Esophagus (tissue), 2 donors: Measurements from ENCODE around the gene BCL10. TPM values are rescaled to one million over a fixed set of nuclear protein-coding genes. Genes with fewer than 3 reads are reported as not detected.

Source experiments
- H3K27ac ChIP-seq, 2 donors: one replicate each; pipeline ENCODE4 v1.5.1; 2013; ENCODE audit warnings: low read depth in 2 of 2, mild to moderate bottlenecking in 2 of 2, inconsistent platforms in 1 of 2, low read length in 1 of 2, moderate library complexity in 1 of 2
- H3K27me3 ChIP-seq, 2 donors: one replicate each; pipeline ENCODE4 v1.6.1; 2013; ENCODE audit warnings: low read length in 2 of 2, control low read depth in 1 of 2, mild to moderate bottlenecking in 1 of 2; ENCODE audit not compliant: insufficient read depth in 2 of 2, control insufficient read depth in 1 of 2
- H3K36me3 ChIP-seq, 2 donors: one replicate each; pipeline ENCODE4 v1.6.1; 2013; ENCODE audit warnings: low read length in 1 of 2; ENCODE audit not compliant: control insufficient read depth in 2 of 2, insufficient read depth in 2 of 2
- H3K4me1 ChIP-seq, 2 donors: one replicate each; pipeline ENCODE4 v1.6.1; 2013; ENCODE audit warnings: low read length in 1 of 2; ENCODE audit not compliant: control insufficient read depth in 2 of 2, insufficient read depth in 2 of 2
- H3K4me3 ChIP-seq, 2 donors: one replicate each; pipeline ENCODE4 v1.5.1; 2013; ENCODE audit warnings: low read length in 2 of 2, mild to moderate bottlenecking in 2 of 2, low read depth in 1 of 2, moderate library complexity in 1 of 2
- H3K9me3 ChIP-seq, 2 donors: one replicate each; pipeline ENCODE4 v1.6.1; 2013; ENCODE audit warnings: mild to moderate bottlenecking in 2 of 2, low read depth in 1 of 2, low read length in 1 of 2, moderate library complexity in 1 of 2; ENCODE audit not compliant: control insufficient read depth in 2 of 2, insufficient read depth in 1 of 2
- WGBS, 2 donors: extraction: QIAGEN DNeasy Blood & Tissue Kit; methylation state at CpG; one replicate each; pipeline ENCODE4 v1.1.7; 2013; 5-methylcytosine and 5-hydroxymethylcytosine counted together
- polyA plus RNA-seq, 2 donors: library from polyadenylated mRNA; stranded (reverse); fragments of 200-250 nt; gene quantifications; one replicate each; pipeline ENCODE4 v1.2.3, GENCODE V29; 2013
- donor health status: healthy with polysubstance abuse.
- donor health status: Bipolar disorder and iron deficiency.

Gene BCL10
- polyA plus RNA-seq, 2 donors, result 11.5 to 13.1 TPM

DNA sequence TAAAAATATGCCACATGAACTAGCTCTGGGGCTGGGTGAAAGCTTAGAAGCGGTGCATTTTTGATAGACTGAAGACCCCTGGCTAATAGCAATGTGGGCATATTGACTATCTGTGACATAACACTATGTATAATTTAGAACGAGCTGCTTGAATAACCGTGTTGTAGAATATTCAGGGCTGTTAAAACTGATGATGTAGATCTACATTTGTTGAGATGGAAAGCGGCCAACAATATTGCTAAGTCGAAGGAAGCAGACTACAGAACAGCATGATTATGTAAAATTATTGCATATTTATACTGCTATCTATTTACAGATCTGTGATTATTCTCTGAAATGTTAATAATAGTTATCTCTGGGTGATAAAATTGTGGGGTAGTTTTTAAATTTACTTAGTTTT is 41.1 kb upstream of the BCL10 start:
- WGBS, 2 donors, result 79% methylated on average over 5 of the region's 5 CpGs
- H3K36me3 ChIP-seq, result no peaks in the 10 kb centered on the region
- no peaks in the 10 kb centered on the region for H3K4me1 ChIP-seq
- no peaks in the 10 kb centered on the region for H3K27me3 ChIP-seq
- H3K9me3 ChIP-seq, result no peaks in the 10 kb centered on the region
- no peak overlapping the region for H3K4me3 ChIP-seq
- H3K27ac ChIP-seq, result no peak overlapping the region

DNA sequence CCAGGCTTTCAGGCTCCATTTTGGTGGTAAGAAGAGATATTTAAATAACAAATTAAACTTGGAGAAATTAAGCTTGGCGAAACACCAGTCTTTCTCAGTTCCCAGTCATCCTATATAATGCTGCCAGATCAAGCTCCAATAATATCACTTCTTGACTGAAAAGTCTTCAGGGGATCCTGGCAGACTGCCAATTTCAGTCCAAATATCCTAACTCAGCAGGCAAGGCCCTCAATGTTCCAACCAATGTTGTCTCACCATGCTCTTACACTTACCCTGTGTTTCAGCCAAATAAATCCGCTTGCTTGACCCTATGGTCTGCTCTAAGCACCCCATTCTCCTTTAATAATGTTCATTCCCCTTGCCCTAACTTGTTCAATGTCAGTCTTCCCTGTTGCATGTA is 39.9 kb upstream of the BCL10 start:
- Histone ChIP-seq H3K4me1 (no peaks in the 10 kb centered on the region), H3K27me3 (no peaks in the 10 kb centered on the region)
- WGBS, 2 donors, result 93 to 96% methylated on average over 2 of the region's 2 CpGs

DNA sequence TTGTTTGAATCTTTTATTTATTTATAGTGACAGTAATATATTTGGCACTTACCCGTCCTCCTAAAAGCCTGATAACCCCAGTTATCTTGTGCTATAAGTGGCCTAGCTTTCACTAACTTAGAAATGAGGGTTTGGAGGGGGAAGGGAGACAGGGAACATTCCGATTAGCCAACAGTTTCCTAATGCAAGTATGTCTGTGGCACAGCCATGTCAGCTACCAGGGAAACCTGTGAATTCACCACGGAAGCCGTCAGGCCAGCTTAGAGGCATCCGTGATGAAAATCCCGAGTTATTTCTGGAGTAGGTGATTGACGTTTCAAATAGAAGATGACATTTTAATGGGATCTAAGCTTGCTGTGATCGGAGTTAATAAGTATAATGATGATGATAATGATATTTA is 39.4 kb upstream of the BCL10 start:
- Histone ChIP-seq H3K9me3 (no peaks in the 10 kb centered on the region), H3K36me3 (no peaks in the 10 kb centered on the region), H3K4me1 (no peaks in the 10 kb centered on the region), H3K27me3 (no peaks in the 10 kb centered on the region), H3K4me3 (no peak overlapping the region), H3K27ac (no peak overlapping the region)
- WGBS, 2 donors, result 72 to 78% methylated on average over 8 of the region's 8 CpGs

More for the DNA sequence above, 39.9 kb upstream of the BCL10 start:
- Histone ChIP-seq H3K9me3 (no peaks in the 10 kb centered on the region), H3K36me3 (no peaks in the 10 kb centered on the region), H3K4me3 (no peak overlapping the region), H3K27ac (no peak overlapping the region)

- H3K4me3 ChIP-seq, result no peak overlapping the region
- no peaks in the 10 kb centered on the region for H3K4me1 ChIP-seq
- H3K36me3 ChIP-seq, result no peaks in the 10 kb centered on the region
- H3K9me3 ChIP-seq, result no peaks in the 10 kb centered on the region
- no peaks in the 10 kb centered on the region for H3K27me3 ChIP-seq
- H3K27ac ChIP-seq, result no peak overlapping the region
Observed at GRCh38 chr1:85314726-85315125, 38.3 kb upstream of the BCL10 start.

DNA sequence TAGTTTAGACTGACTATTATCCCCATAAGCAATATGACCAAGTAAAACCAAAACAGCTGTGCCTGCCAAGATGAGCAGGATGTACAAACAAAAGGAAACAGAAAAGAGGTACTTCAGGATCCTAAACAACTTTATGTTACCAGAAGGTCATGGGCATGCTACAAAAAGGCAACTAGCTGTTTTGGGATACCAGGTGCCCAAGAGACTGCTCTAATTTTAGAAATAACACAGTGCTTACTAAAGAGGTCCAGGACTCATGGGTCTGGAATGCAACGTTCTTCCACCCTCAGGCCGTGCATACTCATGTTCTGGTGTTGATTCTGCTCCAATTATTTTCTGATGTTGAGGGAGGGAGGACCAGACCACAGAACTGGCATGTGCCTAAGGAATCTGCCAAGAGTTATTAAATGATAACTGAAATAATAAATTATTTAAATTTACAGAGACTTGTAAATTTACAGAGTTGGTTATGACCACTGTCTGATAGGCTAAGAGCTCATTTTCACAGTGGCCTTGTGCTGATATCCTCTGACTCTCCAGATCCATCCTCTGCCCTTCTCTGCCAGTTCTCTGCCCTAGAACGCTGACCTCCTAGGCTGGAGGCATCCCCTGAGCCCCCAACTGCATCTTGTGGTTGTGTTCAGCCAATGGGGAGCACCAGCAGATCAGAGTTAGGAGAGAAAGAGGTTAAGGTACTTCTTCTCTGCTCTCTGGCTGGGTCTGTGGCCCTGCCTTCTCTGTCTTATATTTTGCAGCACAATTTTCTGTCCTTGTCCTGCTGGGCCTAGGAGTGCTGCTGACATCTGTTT is 37.7 kb upstream of the BCL10 start:
- no peak overlapping the region for H3K4me3 ChIP-seq
- 35 to 54% methylated on average over 3 of the region's 3 CpGs for WGBS, 2 donors
- no peaks in the 10 kb centered on the region for H3K27me3 ChIP-seq
- H3K4me1 ChIP-seq, result no peaks in the 10 kb centered on the region
- H3K36me3 ChIP-seq, result no peaks in the 10 kb centered on the region
- no peak overlapping the region for H3K27ac ChIP-seq
- no peaks in the 10 kb centered on the region for H3K9me3 ChIP-seq

DNA sequence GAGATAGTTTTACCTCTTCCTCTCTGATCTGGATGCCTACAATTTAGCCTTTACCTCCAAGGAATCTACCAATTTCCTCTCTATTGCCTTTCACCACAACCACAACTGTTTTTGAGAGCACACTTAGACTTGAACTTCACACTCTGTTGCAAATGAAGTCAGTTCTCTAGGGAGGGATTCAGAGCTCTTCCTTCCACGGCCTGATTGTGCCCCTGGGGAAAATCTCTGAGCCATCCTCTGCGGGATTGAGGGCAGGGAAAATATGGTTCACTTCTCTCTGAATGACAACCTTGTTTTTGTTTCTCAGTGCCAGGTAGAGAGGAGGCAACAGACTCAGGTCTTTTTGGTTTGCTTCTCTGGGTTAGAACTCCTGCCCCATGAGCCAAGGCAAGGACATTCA is 35.4 kb upstream of the BCL10 start:
- Histone ChIP-seq H3K4me1 (peaks cover 0 to 2% of the 10 kb centered on the region in 2 donors), H3K27me3 (no peaks in the 10 kb centered on the region), H3K27ac (no peak overlapping the region), H3K36me3 (no peaks in the 10 kb centered on the region), H3K9me3 (no peaks in the 10 kb centered on the region), H3K4me3 (no peak overlapping the region)
- WGBS, 2 donors, result 54 to 67% methylated on average over 2 of the region's 2 CpGs

GRCh38 chr1:85308833-85309350 is 32.5 kb upstream of the BCL10 start:
- 71 to 74% methylated on average over 4 of the region's 4 CpGs for WGBS, 2 donors
- Histone ChIP-seq H3K4me3 (no peak overlapping the region), H3K27me3 (no peaks in the 10 kb centered on the region), H3K27ac (no peak overlapping the region), H3K9me3 (no peaks in the 10 kb centered on the region), H3K36me3 (no peaks in the 10 kb centered on the region), H3K4me1 (peaks cover 0 to 2% of the 10 kb centered on the region in 2 donors)

DNA sequence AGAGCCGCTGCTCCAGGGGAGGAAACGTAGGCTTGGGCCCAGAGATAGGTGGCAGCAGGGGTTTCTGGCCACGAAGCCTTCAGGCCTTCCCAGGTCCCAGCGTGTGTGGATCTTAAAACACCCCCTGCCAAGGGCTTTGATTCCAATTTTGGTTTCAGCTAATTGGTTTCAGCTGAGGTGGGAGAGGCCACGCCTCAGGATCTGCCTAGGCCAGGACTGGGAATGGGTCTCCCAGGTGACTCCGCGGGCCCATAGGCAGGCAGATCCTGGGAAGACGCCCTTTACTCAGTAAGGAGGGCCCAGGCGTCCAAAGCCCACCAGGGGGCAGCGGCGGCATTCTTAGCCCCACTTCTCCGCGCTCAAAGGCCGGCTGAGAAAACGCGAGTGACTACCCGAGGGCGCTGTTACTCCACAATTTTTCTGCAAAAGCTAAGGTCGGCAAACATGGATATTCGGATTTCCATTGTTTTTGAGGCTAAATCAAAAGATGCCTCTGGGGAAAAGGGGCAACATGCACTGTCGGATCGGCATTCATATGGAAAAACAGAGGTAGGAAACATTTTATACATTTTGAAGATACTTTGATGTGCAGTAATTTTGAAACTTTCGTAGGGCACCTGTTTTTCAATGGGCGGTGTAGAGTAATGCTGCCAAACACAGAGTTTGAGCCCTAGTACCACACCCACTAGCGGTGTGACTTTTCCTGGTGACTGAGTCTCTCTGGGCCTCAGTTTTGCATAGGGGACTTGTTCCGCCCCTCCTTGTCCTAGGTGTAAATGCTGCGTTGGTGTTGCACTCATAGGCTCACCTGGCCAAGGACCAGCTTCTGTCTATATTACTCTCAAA is 31.8 kb upstream of the BCL10 start:
- Histone ChIP-seq H3K36me3 (no peaks in the 10 kb centered on the region), H3K4me3 (no peak overlapping the region), H3K27ac (no peak overlapping the region), H3K27me3 (no peaks in the 10 kb centered on the region), H3K9me3 (no peaks in the 10 kb centered on the region), H3K4me1 (peaks cover 0 to 2% of the 10 kb centered on the region in 2 donors)
- WGBS, 2 donors, result 19% methylated on average over 27 of the region's 27 CpGs

DNA sequence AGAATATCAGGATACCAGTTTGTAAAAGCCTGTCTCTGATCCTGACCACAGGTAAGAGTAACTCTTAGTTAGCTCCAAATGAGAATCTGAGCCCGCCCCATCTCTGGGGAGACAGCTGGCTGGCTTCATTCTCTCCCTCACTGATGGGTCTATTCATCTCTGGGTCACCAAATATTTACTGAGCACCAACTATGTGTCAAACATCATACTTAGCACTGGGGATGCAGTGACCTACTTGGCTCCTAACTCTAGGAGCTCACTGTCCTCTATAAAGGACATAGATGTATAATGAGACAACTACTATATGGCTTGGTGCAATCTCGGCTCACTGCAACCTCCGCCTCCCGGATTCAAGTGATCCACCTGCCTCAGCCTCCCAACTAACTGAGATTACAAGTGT is 29.8 kb upstream of the BCL10 start:
- Histone ChIP-seq H3K36me3 (no peaks in the 10 kb centered on the region), H3K9me3 (no peaks in the 10 kb centered on the region), H3K27me3 (no peaks in the 10 kb centered on the region), H3K4me3 (no peak overlapping the region), H3K27ac (no peak overlapping the region), H3K4me1 (peaks cover 0 to 2% of the 10 kb centered on the region in 2 donors)
- 88 to 97% methylated on average over 4 of the region's 4 CpGs for WGBS, 2 donors
